Lower leg skin (tissue), 4 donors: ENCODE data around the gene TDRKH. TPM values are rescaled to one million over a fixed set of nuclear protein-coding genes. Genes with fewer than 3 reads are reported as not detected.

ENCODE experiments used
- DNase-seq, 2 donors: peaks; one replicate each; pipeline ENCODE4 v3.0.0-alpha.2; 2019; ENCODE audit warnings: low spot score in 2 of 2
- H3K4me3 ChIP-seq: fragments of 200-600 bp; sonication (generic); 2 replicates; pipeline ENCODE4 v1.5.1; 2017; ENCODE audit warnings: mild to moderate bottlenecking, low read depth; ENCODE audit not compliant: poor library complexity, severe bottlenecking
- CTCF ChIP-seq, 3 donors: fragments of 450-650 bp; IDR thresholded peaks; one replicate each; pipeline ENCODE4 v1.5.1; 2016; ENCODE audit warnings: antibody characterized with exemption in 3 of 3, mild to moderate bottlenecking in 3 of 3, moderate library complexity in 2 of 3
- POLR2A ChIP-seq, 2 donors: fragments of 450-650 bp; IDR thresholded peaks; one replicate each; pipeline ENCODE4 v1.6.1; 2016 to 2017; ENCODE audit warnings: antibody characterized with exemption in 2 of 2, mild to moderate bottlenecking in 1 of 2, moderate library complexity in 1 of 2
- WGBS, 2 donors: methylation state at CpG; one replicate each; pipeline ENCODE4 v1.1.5; 2018; 5-methylcytosine and 5-hydroxymethylcytosine counted together
- intact Hi-C: fragments of 100-400 bp; cut with DNase I; formaldehyde crosslinking; loops from one replicate; pipeline ENCODE4 v1.15.0; 2023; ENCODE audit warnings: low total_unique reads
- total RNA-seq, 4 donors: library from RNA; depleted of rRNA; stranded (reverse); fragments of >200 nt; gene quantifications; one replicate each; pipeline ENCODE4 v1.1.0, GENCODE V29; 2016

The TDRKH gene
- total RNA-seq, 4 donors from 2014 or later = 2.1 to 3.0 (median 2.6) TPM

DNA sequence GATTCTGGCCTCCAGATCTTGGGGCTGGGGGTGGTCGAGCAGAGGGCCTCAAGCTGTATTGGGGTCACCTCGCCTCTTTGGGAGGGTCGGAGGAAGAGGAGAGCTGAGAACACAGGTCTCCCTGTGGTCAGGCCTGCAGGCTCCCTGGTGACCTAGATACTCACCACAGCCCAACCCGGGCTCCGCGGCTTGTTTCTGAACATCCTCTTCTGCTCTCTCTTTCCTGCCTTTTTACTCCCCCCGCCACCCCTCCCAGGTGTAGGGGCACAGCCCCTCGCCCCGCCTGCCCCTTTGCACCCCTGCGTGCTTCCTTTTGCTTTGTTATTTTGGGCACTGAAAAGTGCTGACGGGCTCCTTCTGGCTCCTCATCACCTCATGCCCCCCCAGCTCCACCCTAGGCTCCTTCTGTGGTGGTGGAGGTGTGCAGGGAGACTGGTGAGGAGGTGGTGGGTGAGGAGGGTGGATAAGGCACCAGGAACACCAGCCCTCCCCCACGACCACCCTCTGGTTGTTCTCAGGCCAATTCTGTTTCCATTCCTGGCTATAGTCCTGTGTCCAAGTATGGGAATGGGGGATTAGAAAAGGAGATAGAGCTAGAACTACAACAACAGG, 25.5 kb upstream of the TDRKH start:
- WGBS, 2 donors = 73 to 81% methylated on average over 12 of the region's 12 CpGs
- TF ChIP-seq POLR2A (IDR thresholded peaks at IDR 0.05) (no peak), CTCF (IDR thresholded peaks at IDR 0.05) (no peak)
- no peak for DNase-seq
- intact Hi-C loops = no loop called here
- H3K4me3 ChIP-seq = no peak overlapping the region

DNA sequence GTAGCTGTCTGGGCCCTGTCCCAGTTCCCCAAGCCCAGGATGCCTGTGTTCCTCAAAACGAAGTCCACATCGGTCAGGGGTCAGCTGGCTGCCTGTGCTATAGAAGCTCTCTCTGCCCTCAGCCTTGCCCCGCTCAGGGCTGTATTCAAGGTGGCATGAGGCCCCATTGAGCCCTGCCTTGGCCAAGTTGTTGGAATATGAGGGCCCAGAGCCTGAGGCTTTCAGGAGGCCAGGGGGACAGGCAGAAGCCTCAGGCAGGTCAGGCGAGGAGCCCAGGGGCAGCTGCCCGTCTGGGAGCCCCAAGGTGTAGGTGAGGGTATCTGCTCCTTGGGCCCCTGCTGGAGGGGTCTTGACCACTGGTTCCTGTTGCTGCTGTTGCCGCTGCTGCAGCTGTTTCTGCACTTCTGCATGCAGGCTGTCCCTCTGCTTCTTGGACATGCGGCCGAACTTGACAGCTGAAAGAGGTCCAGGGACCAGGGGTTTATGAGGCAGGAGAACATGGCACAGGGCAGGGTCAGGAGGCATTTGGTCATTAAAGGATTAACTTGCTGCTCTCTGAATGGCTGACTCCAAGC, 24.8 kb upstream of the TDRKH start:
- TF ChIP-seq POLR2A (IDR thresholded peaks at IDR 0.05) (no peak), CTCF (IDR thresholded peaks at IDR 0.05) (no peak)
- no peak overlapping the region for H3K4me3 ChIP-seq
- 82 to 93% methylated on average over 8 of the region's 8 CpGs for WGBS, 2 donors
- intact Hi-C loops = no loop called here
- no peak for DNase-seq

DNA sequence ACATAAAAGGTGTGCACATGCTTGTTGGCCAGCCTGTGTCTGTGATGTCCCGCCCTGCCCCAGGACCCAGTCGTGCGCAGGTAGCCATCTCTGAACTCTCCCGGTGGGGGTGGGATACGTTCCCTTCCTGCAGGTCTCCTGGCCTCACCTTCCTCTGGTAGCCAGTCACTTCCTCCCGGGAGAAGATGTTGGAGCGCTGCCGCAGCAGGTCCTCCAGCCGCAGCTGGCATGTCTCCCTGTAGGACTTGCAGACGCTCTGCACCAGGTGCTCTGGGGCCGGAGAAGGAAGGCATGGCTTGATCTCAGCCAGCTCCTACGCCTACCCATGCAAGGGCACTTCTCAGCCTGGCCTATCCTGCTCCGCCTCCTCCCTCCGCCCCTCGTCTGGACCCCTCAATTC, 24.1 kb upstream of the TDRKH start:
- DNase-seq = no peak
- H3K4me3 ChIP-seq = no peak overlapping the region
- TF ChIP-seq CTCF (IDR thresholded peaks at IDR 0.05) (no peak), POLR2A (IDR thresholded peaks at IDR 0.05) (no peak)
- intact Hi-C loops = no loop called here
- WGBS, 2 donors = 79 to 80% methylated on average over 15 of the region's 15 CpGs

GRCh38 chr1:151813271-151813977, 23.1 kb upstream of the TDRKH start:
- no peak for TF ChIP-seq POLR2A (IDR thresholded peaks at IDR 0.05)
- no peak for TF ChIP-seq CTCF (IDR thresholded peaks at IDR 0.05)
- H3K4me3 ChIP-seq = no peak overlapping the region
- WGBS, 2 donors = 86 to 89% methylated on average over 7 to 12 of the region's 12 CpGs
- intact Hi-C loops = no loop called here
- no peak for DNase-seq

DNA sequence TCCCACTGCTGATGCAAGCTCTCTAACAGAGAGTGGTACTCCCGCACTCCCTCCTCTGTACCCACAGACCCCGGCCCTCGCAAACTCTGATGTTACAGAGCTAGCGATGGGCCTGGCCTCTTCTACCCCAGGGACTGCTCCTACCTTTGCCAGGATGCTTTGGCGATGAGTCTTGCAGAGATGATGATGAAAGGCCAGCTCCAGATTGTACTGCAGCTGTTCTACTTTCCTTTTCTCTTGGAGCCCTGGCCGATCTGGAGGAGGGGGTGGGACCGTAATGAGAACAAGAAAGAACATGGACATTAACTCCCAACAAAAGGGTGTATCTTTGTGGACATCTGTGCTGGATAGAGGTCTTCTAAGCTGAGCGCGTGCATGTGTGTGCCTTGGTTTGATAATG, 20.9 kb upstream of the TDRKH start:
- H3K4me3 ChIP-seq = no peak overlapping the region
- 83 to 85% methylated on average over 9 of the region's 9 CpGs for WGBS, 2 donors
- intact Hi-C loops = no loop called here
- no peak for TF ChIP-seq POLR2A (IDR thresholded peaks at IDR 0.05)
- TF ChIP-seq CTCF (IDR thresholded peaks at IDR 0.05) = no peak
- no peak for DNase-seq
